GM18870 (cell line): ENCODE measurements around the gene PTPN13.

Experiments used
- ATAC-seq: cut with Tn5 transposase; IDR thresholded peaks from one replicate; pipeline ENCODE4 v1.9.1; 2021; ENCODE audit warnings: moderate library complexity; ENCODE audit not compliant: unreplicated experiment

The PTPN13 gene, protein sequence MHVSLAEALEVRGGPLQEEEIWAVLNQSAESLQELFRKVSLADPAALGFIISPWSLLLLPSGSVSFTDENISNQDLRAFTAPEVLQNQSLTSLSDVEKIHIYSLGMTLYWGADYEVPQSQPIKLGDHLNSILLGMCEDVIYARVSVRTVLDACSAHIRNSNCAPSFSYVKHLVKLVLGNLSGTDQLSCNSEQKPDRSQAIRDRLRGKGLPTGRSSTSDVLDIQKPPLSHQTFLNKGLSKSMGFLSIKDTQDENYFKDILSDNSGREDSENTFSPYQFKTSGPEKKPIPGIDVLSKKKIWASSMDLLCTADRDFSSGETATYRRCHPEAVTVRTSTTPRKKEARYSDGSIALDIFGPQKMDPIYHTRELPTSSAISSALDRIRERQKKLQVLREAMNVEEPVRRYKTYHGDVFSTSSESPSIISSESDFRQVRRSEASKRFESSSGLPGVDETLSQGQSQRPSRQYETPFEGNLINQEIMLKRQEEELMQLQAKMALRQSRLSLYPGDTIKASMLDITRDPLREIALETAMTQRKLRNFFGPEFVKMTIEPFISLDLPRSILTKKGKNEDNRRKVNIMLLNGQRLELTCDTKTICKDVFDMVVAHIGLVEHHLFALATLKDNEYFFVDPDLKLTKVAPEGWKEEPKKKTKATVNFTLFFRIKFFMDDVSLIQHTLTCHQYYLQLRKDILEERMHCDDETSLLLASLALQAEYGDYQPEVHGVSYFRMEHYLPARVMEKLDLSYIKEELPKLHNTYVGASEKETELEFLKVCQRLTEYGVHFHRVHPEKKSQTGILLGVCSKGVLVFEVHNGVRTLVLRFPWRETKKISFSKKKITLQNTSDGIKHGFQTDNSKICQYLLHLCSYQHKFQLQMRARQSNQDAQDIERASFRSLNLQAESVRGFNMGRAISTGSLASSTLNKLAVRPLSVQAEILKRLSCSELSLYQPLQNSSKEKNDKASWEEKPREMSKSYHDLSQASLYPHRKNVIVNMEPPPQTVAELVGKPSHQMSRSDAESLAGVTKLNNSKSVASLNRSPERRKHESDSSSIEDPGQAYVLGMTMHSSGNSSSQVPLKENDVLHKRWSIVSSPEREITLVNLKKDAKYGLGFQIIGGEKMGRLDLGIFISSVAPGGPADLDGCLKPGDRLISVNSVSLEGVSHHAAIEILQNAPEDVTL (N-terminal part only)

DNA sequence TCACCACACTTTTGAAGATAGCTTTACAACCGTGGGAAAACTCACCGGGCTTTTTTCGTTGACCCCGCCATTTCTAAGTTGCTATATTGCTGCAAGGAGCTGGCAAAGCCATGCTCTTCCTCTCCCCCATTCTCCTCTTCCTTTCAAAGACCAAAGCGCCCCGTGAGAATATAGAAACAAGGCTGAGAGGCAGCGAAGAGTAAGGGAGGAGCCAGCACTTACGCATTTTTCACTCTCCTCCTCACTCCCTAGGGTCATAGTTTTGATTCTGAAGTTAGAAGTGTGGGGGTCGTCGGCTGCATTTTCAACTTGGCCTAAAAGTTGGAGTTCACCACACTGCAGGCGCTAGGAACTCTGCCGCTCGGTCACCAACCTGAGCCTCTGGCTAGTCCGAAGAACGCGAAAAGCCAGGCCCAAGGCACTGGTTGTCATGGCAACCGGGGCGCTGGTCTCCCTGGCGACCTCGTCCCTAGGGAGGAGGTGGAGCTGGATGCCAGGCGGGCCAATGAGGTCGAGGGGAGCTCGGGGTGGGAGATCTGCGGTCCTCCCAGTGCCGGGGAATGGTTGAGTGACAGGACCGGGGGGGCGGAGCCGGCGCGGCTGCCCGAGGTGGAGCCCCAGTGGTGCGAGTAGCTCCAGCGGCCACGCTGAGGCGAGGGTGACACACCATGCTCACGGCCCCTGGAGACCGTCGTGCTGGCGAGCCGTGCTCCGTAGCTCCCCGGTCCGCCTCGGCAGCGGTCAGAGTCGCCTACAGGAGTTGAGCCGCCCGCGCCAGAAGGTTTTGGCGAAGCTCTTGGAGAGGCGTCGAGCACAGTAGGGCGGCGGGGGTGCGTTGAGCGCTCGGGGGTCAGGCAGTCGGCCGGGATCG, at the start of gene PTPN13:
TSS of gene PTPN13 (plus strand) at position 628 of the 871 bp plus-strand sequence. CDS start 40,942 bp downstream, outside the sequence.
- ATAC-seq = peak; percentile 96

DNA sequence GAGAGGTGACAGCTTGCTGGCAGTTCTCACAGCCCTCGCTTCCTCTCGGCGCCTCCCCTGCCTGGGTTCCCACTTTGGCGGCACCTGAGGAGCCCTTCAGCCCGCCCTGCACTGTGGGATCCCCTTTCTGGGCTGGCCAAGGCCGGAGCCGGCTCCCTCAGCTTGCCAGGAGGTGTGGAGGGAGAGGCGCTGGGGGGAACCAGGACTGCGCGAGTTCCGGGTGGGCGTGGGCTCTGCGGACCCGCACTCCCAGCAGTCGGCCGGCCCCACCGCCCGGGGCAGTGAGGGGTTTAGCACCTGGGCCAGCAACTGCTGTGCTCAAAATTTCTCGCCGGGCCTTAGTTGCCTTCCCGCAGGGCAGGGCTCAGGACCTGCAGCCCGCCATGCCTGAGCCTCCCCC, 47.0 kb upstream of the PTPN13 start:
- ATAC-seq = no peak

DNA sequence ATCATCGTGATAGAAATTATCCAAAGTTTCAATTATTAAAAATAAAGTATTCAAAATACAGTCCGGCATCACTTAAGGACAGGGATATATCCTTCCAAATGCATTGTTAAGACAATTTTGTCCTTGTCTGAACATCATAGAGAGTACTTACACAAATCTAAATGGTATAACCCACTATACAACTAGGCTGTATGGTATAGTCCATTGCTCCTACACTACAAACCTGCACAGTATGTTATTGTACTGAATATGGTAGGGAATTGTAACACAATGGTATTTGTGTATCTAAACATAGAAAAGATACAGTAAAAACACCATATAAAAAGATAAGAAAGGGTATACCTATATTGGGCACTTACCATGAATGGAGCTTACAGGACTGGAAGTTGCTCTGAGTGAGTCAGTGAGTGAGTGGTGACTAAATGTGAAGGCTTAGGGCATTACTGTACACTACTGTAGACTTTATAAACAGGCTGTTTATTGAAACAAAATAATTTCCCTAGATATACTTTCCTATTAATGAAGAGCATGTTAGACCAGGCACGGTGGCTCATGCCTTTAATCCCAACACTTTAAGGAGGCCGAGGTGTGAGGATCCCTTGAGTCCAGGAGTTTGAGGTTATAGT, 44.8 kb upstream of the PTPN13 start:
- ATAC-seq = no peak

DNA sequence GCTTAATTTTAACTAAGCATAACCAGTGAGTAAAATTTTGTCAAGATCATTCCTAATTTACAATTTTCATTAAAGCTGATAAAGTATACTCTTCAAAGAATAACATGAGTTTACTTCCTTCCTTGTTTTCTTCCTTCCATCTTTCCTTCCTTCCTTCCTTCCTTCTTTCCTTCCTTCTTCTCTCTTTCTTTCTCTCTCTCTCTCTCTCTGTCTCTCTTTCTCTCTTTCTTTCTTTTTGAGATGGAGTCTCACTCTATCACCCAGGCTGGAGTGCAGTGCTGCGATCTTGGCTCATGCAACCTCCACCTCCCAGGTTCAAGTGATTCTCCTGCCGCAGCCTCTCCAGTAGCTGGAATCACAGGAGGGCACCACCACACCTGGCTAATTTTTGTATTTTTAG, 42.7 kb upstream of the PTPN13 start:
- ATAC-seq = no peak

DNA sequence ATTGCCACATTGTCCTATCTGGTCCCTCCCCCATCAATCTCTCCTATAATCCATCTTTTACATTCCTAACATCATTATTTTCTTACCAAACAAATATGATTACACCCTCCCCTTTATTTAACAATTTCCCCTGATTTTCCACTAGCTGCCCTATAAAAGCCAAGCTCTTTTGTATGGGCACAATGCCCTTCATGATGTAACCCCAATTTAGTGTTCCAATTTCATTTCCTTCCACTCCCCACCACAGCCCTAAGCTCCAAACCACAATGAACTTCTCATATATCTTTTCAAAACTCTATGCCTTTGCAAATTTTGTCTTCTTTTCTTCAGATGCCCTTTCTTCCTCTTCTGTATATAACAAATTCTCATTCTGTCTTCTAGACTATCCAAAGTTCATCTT, 39.5 kb upstream of the PTPN13 start:
- ATAC-seq = no peak

DNA sequence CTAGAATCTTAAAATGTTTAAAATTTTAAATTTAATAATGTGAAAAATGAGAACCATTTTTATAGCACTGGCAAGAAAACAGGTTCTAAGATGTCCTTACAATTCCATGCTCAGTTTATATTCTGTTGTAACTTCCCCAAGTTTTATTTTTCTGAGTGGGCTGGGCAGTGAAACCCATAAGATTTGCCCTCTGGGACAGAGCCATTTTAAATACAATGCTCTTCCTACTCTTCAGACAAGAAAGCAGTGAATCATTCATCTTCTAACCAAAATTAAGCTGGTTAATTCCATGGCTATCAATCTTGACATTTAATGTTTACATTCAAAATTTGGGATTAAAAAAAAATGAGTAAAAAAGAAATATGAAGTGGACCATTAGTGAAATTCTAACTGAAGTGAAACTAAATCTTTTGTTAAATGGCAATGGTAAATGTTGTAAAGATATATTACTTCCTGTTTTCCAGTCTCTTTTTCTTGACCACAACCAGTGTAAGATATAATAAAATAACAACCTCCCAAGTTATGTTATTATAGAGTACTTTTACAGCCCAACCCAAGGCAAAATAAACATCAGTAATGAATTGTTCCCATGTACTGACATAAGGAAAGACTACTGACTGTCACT, 37.2 kb upstream of the PTPN13 start:
- ATAC-seq = peak; percentile 37

DNA sequence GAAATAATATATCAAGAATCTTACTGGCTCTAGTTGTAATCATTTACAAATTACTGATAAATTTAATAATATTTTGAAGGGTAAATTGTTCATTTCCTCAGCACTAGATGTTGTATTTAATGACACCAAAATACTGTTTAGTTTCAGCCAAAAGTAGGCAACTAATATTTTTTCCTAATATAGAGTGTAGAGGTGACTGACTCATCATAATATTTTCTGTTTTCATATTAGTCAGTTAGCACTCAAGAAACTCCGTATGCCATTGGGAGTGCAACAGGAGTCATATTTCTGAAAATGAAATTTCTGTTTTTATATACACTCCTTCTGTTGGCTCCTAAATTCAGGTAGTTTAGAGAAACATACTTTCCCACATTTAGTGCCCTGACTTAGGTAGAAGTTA, 36.6 kb upstream of the PTPN13 start:
- peak; percentile 96 for ATAC-seq

DNA sequence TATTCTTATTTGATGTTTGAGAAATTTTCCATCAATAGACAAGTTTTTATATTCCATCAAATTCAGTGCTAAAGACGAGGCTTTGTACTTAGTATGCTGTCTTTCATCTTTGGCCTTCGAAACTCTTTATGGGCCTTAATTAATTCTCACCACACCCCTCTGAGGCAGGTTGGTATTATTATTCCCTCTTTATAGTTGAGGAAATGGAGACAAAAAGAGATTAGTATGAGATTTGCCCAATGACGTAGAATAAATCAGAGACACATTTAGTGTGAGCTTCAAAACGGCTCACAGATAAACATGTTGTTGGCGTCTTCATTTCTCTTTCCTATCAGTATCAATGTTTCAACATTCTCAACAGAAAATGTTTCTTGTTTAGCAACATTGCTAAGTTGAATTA, 35.9 kb upstream of the PTPN13 start:
- no peak for ATAC-seq

DNA sequence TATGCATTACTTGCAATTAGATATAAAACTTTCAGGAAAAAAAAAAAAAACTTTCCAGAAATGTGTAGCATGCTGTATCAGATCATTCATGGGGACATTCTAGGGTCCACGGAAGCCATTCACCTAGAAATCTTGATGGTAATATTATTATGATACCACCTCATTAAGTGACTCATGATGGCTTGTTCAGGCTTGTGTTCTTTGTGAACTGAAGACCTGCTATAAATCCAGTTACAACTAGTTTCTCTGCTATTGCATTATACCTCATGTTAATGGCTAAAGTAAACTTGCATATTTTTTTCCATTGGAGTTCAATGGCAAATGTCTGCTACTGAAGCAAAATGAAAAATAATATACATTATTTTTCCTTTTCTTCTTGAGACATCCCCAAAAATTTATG, 35.3 kb upstream of the PTPN13 start:
- no peak for ATAC-seq

DNA sequence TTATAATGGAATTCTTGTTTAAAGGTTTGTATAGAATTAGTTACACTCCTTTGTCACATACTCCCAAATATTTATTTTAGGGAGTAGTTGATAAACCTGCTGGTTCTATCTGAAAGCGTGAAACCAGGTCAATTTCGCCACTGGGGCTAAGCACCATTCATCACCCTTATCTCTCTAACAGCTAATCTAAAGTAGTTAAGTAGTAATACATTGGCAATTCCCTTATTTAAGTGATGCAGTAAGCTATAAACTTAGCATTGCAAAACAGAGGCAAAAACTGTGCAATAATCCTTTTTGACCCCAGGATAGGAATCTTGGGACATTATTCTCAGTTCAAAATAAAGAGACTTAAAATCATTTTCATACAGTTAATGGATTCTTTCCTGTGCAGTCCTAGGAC, 33.7 kb upstream of the PTPN13 start:
- ATAC-seq = no peak

DNA sequence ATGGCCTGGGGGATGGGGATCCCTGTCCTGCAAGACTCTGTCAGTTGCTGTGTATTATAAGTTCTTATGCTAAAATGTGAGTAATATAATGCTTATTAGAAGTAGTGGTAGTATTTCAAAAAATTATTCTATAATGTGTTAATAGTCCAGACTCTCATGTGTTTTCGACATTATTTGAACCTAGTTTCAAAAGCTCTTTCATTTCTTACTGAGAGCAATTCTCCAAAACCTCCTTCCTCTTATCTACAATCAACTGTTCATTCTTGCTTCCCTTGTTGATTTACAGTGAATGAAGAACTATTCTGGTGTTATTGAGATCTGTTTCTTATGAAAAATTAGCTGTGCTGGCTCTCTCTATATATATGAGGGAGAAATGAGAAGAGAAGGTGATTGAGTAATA, 32.9 kb upstream of the PTPN13 start:
- ATAC-seq = no peak

DNA sequence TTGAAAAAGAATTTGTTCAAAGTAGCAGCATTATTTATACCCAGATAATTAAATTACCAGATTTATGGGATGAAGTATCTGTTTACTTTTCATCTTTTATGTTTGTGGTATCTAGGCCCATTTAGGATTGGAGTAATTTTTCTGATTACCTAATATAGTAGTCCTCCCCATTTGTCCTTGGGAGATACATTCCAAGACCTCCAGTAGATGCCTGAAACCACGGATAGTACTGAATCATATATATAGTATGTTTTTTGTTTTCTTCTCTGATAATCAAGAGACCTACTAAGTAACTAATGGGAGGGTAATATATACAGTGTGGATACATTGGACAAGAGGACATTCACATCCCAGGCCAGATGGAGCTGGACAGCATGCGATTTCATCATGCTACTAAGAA, 30.7 kb upstream of the PTPN13 start:
- no peak for ATAC-seq

DNA sequence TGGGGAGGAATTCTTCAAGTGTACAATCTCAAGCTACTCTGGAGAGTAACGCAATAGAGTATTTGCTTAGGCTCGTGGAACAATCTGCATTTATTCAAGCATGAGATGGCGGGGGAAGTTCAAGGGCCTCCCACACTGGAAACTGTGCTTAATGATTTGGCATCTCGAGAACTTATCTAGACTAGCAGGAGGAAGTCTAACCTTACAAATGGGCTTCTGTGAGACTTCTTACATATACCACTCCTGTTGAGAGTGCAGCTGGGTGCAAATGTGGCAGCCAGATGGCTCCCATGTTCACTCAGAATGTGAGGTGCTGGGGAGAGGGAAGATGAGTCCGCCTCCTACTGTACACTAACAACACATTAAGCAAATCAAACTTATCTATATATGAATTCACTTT, 29.3 kb upstream of the PTPN13 start:
- ATAC-seq = no peak

DNA sequence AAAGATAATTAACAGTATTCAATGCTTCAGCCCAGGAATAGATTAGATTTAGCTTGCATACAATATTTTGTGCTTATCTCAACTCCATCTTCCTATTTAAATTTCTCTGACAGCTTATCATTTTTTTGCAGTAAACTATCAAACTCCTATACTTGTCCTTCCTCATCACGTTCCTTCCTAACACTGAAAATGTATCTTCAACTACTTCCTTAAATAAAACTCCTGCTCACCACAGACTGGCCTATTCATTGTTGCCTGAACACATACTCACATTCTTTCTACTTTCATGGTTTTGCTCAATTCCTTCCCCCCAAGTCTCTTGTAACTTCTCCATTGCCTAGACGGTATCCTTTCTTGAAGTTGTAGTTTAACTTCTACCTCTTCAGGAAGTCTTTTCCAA, 28.5 kb upstream of the PTPN13 start:
- no peak for ATAC-seq

DNA sequence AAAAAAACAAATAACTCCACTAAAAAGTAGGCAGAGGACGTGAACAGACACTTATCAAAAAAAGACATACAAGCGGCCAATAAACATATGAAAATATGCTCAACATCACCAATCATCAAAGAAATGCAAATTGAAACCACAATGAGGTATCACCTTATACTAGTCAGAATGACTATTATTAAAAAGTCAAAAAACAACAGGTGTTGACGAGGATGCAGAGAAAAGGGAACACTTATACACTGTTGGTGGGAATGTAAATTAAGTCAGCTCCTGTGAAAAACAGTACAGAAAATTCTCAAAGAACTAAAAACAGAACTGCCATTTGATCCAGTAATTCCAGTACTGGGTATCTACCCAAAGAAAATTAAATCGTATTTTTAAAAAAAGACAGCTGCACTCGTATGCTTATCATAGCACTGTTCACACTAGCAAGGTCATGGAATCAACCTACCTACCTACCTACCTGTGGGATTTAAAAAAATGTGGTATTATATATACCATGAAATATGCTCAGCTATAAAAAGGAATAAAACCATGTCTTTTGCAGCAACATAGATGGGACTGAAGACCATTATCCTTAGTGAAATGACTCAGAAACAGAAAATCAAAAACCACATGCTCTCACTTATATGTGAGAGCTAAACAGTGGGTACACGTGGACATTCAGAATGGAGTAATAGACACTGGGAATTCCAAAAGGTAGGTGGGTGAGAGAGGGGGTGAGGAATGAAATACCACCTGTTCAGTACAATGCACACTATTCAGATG, 24.8 kb upstream of the PTPN13 start:
- peak; percentile 84 for ATAC-seq

DNA sequence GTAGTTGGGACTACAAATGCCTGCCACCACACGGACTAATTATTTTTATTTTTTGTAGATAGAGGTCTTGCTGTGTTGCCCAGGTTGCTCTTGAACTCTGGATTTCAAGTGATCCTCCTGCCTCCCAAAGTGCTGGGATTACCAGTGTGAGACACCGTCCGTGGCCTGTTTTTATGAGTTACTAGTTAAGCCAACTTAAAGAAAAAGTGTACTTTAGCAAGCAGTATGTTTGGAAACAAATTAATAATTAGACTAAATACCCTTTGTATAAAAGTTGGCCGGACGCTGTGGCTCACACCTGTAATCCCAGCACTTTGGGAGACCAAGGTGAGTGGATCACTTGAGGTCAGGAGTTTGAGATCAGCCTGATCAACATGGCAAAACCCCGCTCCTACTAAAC, 14.2 kb upstream of the PTPN13 start:
- no peak for ATAC-seq

DNA sequence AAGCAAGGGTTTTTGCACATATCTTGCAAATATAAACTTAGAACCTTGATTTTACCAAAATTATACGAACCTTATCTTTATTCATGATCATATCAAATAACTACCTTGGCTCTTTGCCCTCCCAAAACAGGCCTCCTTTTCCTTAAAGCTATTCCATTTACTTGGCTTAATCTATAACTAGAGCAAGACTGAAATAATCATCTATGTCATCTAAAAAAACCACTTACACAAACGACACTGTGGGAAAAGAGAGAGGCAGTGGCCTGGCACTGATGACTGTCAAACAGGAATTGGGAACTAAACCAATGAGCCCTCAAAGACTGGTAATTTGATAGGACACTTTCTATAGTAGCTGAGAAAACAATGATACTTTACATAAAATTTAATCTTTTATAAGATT, 11.7 kb upstream of the PTPN13 start:
- ATAC-seq = no peak

DNA sequence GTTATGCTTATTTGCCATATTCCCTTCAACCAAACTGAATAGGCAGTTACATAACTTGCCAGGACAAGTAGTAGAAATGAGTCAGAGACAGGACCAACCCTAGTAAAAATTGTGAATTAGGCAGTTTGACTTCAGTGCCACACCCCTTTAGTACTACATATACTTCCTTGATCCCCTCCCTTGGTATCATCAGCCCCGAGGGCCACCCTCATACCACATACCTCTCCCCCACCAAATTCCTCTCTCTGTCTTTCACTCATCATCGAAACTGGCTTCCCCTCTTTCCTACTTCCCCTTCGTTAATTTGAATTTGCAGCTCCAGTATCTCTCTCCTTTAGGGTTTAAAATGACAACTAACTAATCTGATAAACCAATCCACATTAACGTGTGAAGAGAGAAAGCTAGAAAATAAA, 7.9 kb upstream of the PTPN13 start:
- no peak for ATAC-seq
